HEK293 (cell line): ENCODE data around the gene PRKAB1.

ENCODE experiments used
- CTCF ChIA-PET: fragments of 350-600 bp; formaldehyde crosslinking; extraction: SDS; loops from one replicate; lab custom pipeline; 2021; ENCODE audit warnings: antibody characterized with exemption; lab: Yijun Ruan, JAX
- POLR2A ChIA-PET: fragments of 300-600 bp; formaldehyde crosslinking; extraction: SDS; loops from one replicate; lab custom pipeline; 2020; ENCODE audit warnings: antibody characterized with exemption, inconsistent platforms; lab: Yijun Ruan, JAX
- H3K27ac ChIP-seq: fragments of 200-500 bp; sonication (Bioruptor generic); 2 replicates; pipeline ENCODE4 v1.5.1; 2014; ENCODE audit warnings: low read depth, low read length, control low read depth, inconsistent platforms; ENCODE audit errors: extremely low read depth
- H3K36me3 ChIP-seq, 2 experiments: fragments of 200-500 bp in 1 of 2; sonication (Bioruptor generic) in 1 of 2; 1 replicate in 1 of 2; 2 replicates in 1 of 2; pipeline ENCODE4 v1.5.1; 2014 to 2017; ENCODE audit warnings: inconsistent platforms in 2 of 2, low read length in 2 of 2; ENCODE audit not compliant: control insufficient read depth in 2 of 2, insufficient read depth in 1 of 2
- H3K4me1 ChIP-seq: fragments of 200-500 bp; sonication (Bioruptor generic); 2 replicates; pipeline ENCODE4 v1.5.1; 2014; ENCODE audit warnings: mild to moderate bottlenecking, low read length, inconsistent platforms; ENCODE audit not compliant: control insufficient read depth, insufficient read depth
- H3K4me3 ChIP-seq: 2 replicates; pipeline ENCODE4 v1.5.1; 2011; ENCODE audit warnings: low read depth, mild to moderate bottlenecking, control low read depth, low read length, moderate library complexity
- H3K9me3 ChIP-seq: fragments of 200-500 bp; sonication (Bioruptor generic); 2 replicates; pipeline ENCODE4 v1.5.1; 2014; ENCODE audit warnings: low read depth, low read length, inconsistent platforms; ENCODE audit not compliant: control insufficient read depth, insufficient read depth
- BCL11B ChIP-seq: fragments of 450-650 bp; formaldehyde crosslinking; IDR thresholded peaks from 2 replicates; pipeline ENCODE4 v1.5.1; 2016; ENCODE audit warnings: low read depth, missing biosample characterization, missing genetic modification characterization
- HIC1 ChIP-seq: fragments of 450-650 bp; formaldehyde crosslinking; IDR thresholded peaks from 2 replicates; pipeline ENCODE4 v1.5.1; 2016; ENCODE audit warnings: missing biosample characterization, missing genetic modification characterization
- SALL2 ChIP-seq: fragments of 450-650 bp; formaldehyde crosslinking; IDR thresholded peaks from 2 replicates; pipeline ENCODE4 v1.5.0; 2017; ENCODE audit warnings: missing biosample characterization, mild to moderate bottlenecking, missing genetic modification characterization, borderline replicate concordance
- YY1 ChIP-seq: fragments of 450-650 bp; formaldehyde crosslinking; IDR thresholded peaks from 2 replicates; pipeline ENCODE4 v1.5.1; 2018; ENCODE audit warnings: missing biosample characterization, missing genetic modification characterization
- YY2 ChIP-seq: fragments of 450-650 bp; formaldehyde crosslinking; IDR thresholded peaks from 2 replicates; pipeline ENCODE4 v1.5.1; 2016; ENCODE audit warnings: missing biosample characterization, missing genetic modification characterization
- ZBTB8A ChIP-seq: fragments of 450-650 bp; formaldehyde crosslinking; IDR thresholded peaks from 2 replicates; pipeline ENCODE4 v1.5.1; 2016; ENCODE audit warnings: missing biosample characterization, missing genetic modification characterization
- ZFP37 ChIP-seq: fragments of 450-650 bp; formaldehyde crosslinking; IDR thresholded peaks from 2 replicates; pipeline ENCODE4 v1.5.1; 2016; ENCODE audit warnings: missing biosample characterization, missing genetic modification characterization
- ZNF112 ChIP-seq: fragments of 450-650 bp; formaldehyde crosslinking; IDR thresholded peaks from 2 replicates; pipeline ENCODE4 v1.5.0; 2017; ENCODE audit warnings: missing biosample characterization, missing genetic modification characterization
- ZNF121 ChIP-seq: fragments of 450-650 bp; formaldehyde crosslinking; IDR thresholded peaks from 2 replicates; pipeline ENCODE4 v1.5.1; 2016; ENCODE audit warnings: missing biosample characterization, missing genetic modification characterization
- ZNF133 ChIP-seq: fragments of 450-650 bp; formaldehyde crosslinking; IDR thresholded peaks from 2 replicates; pipeline ENCODE4 v1.5.1; 2016; ENCODE audit warnings: missing biosample characterization, missing genetic modification characterization
- ZNF148 ChIP-seq: fragments of 450-650 bp; formaldehyde crosslinking; IDR thresholded peaks from 2 replicates; pipeline ENCODE4 v1.5.0; 2017; ENCODE audit warnings: missing biosample characterization, missing genetic modification characterization, borderline replicate concordance
- ZNF214 ChIP-seq: fragments of 450-650 bp; formaldehyde crosslinking; IDR thresholded peaks from 2 replicates; pipeline ENCODE4 v1.5.1; 2017; ENCODE audit warnings: missing biosample characterization, mild to moderate bottlenecking, missing genetic modification characterization, borderline replicate concordance
- ZNF398 ChIP-seq: fragments of 450-650 bp; formaldehyde crosslinking; IDR thresholded peaks from 2 replicates; pipeline ENCODE4 v1.5.1; 2017; ENCODE audit warnings: missing biosample characterization, missing genetic modification characterization
- ZNF404 ChIP-seq: fragments of 450-650 bp; formaldehyde crosslinking; IDR thresholded peaks from 2 replicates; pipeline ENCODE4 v1.5.1; 2017; ENCODE audit warnings: missing biosample characterization, missing genetic modification characterization
- ZNF449 ChIP-seq: fragments of 450-650 bp; formaldehyde crosslinking; IDR thresholded peaks from 2 replicates; pipeline ENCODE4 v1.5.1; 2017; ENCODE audit warnings: missing biosample characterization, mild to moderate bottlenecking, missing genetic modification characterization, moderate library complexity
- ZNF473 ChIP-seq: fragments of 450-650 bp; formaldehyde crosslinking; IDR thresholded peaks from 2 replicates; pipeline ENCODE4 v1.5.1; 2017; ENCODE audit warnings: missing biosample characterization, missing genetic modification characterization
- ZNF654 ChIP-seq: fragments of 450-650 bp; formaldehyde crosslinking; IDR thresholded peaks from 2 replicates; pipeline ENCODE4 v1.5.1; 2016; ENCODE audit warnings: low read depth, missing biosample characterization, missing genetic modification characterization
- ZNF768 ChIP-seq: fragments of 450-650 bp; formaldehyde crosslinking; IDR thresholded peaks from 2 replicates; pipeline ENCODE4 v1.5.1; 2018; ENCODE audit warnings: missing biosample characterization, mild to moderate bottlenecking, missing genetic modification characterization
- ZNF843 ChIP-seq: fragments of 450-650 bp; formaldehyde crosslinking; IDR thresholded peaks from 2 replicates; pipeline ENCODE4 v1.5.1; 2016; ENCODE audit warnings: missing biosample characterization, missing genetic modification characterization
- TF ChIP-seq, protein P1 (sequence below): fragments of 450-650 bp; formaldehyde crosslinking; IDR thresholded peaks from 2 replicates; pipeline ENCODE4 v1.5.1; 2016; ENCODE audit warnings: missing biosample characterization, missing genetic modification characterization

The PRKAB1 gene

DNA sequence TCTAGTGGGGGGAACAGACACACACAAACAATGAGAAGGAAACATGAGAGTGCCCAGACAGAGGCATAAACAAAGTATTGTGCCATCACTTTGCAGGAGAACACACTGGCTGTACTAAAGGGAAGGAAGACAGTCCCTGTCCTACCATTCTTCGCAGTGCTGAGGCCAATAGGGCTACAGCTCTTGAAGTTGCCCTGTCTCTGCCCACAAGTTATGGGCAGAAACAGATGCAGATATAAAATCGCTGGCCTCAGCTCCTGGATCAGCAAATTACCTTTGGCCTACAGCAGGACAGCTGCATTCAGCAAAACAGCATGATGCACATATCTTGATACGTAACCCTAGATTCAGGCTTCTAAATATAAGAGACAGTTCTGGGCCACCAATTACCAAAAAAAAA lies 23.0 kb upstream of the PRKAB1 start (continued):
- TF ChIP-seq ZNF449 (no peak), YY2 (tag by site-specific recombination) (no peak), ZNF398 (no peak), ZNF768 (no peak)

DNA sequence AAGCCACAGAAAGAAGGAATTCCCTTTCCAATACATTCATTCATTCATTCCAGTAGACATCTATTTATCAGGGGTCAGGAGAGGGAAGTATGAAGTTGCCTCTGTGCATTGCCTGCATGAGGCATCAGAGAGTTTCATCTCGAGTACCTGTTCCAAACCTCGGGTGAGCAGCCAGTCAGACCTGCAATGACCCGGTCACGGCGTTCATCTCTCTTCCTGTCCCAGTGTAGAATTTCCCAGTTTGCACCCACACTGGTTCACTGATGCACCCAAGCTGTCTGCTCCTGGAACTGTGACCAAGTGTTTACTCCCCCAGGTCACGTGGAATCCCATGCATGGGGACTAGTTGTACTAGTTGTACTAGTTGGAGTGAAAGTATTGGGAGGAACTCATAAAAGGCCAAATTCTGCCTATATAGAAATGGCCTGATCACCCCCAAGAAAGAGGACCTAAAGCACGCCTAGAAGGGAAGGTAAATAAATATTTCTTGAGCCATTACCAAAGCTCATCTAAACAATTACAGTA lies 22.3 kb upstream of the PRKAB1 start:
- POLR2A ChIA-PET = no interaction called here
- Histone ChIP-seq H3K36me3 (no peaks in the 10 kb centered on the region), H3K9me3 (no peaks in the 10 kb centered on the region), H3K27ac (no peak overlapping the region), H3K4me3 (no peak overlapping the region), H3K4me1 (no peaks in the 10 kb centered on the region)
- CTCF ChIA-PET = interaction anchor here (0.6 kb wide), 1 partner anchor 102 kb away, joined by 4 read pairs; no protein-coding TSS in a partner anchor
- no peak for TF ChIP-seq ZNF148 (tag by site-specific recombination)
- no peak for TF ChIP-seq ZNF654 (tag by site-specific recombination)
- no peak for TF ChIP-seq ZNF112 (tag by site-specific recombination)
- no peak for TF ChIP-seq HIC1
- TF ChIP-seq ZNF133 = no peak
- no peak for TF ChIP-seq YY1 (tag by site-specific recombination)
- TF ChIP-seq ZBTB8A = no peak
- no peak for TF ChIP-seq ZNF404 (tag by site-specific recombination)
- TF ChIP-seq BCL11B = no peak
- TF ChIP-seq ZNF214 (tag by site-specific recombination) = no peak
- TF ChIP-seq ZNF843 (tag by site-specific recombination) = no peak
- TF ChIP-seq ZNF473 (tag by site-specific recombination) = no peak
- TF ChIP-seq, protein P1, sequence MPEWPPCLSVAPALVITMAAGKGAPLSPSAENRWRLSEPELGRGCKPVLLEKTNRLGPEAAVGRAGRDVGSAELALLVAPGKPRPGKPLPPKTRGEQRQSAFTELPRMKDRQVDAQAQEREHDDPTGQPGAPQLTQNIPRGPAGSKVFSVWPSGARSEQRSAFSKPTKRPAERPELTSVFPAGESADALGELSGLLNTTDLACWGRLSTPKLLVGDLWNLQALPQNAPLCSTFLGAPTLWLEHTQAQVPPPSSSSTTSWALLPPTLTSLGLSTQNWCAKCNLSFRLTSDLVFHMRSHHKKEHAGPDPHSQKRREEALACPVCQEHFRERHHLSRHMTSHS (tag by site-specific recombination) = no peak
- TF ChIP-seq ZFP37 (tag by site-specific recombination) = no peak
- no peak for TF ChIP-seq SALL2
- no peak for TF ChIP-seq ZNF121
